Retinal pigment epithelial cell (primary cell): ENCODE results near the gene TUB.

Experiments
- DNase-seq: peaks from one replicate; pipeline ENCODE4 v3.0.0-alpha.2; 2010; ENCODE audit warnings: low read depth
- H3K4me3 ChIP-seq: 2 replicates; pipeline ENCODE4 v1.5.1; 2011; ENCODE audit warnings: mild to moderate bottlenecking, low read length, control low read depth, moderate library complexity
- CTCF ChIP-seq: conservative IDR thresholded peaks from 2 replicates; pipeline ENCODE4 v1.5.1; 2011; ENCODE audit warnings: low read depth, low read length, control low read depth, inconsistent platforms

Gene TUB

GRCh38 chr11:8095806-8096522 is 15.0 kb downstream of the TUB start:
- no peak for TF ChIP-seq CTCF
- no peak overlapping the region for H3K4me3 ChIP-seq
- no peak for DNase-seq

- TF ChIP-seq CTCF: no peak
- no peak for DNase-seq
These were observed 15.6 kb downstream of the TUB start for GRCh38 chr11:8096575-8096974.

GRCh38 chr11:8097062-8097461 is 16.1 kb downstream of the TUB start:
- TF ChIP-seq CTCF: no peak
- no peak for DNase-seq
- H3K4me3 ChIP-seq: no peak overlapping the region

More at GRCh38 chr11:8096575-8096974, 15.6 kb downstream of the TUB start:
- H3K4me3 ChIP-seq: no peak overlapping the region

- no peak for DNase-seq
- no peak for TF ChIP-seq CTCF
- H3K4me3 ChIP-seq: no peak overlapping the region
These were observed 16.5 kb downstream of the TUB start for GRCh38 chr11:8097468-8097867.

- no peak for DNase-seq
- no peak for TF ChIP-seq CTCF
These were observed 16.9 kb downstream of the TUB start for GRCh38 chr11:8097926-8098325.

GRCh38 chr11:8098361-8098760 is 17.4 kb downstream of the TUB start:
- TF ChIP-seq CTCF: no peak
- DNase-seq: no peak

More at GRCh38 chr11:8097926-8098325, 16.9 kb downstream of the TUB start:
- no peak overlapping the region for H3K4me3 ChIP-seq

GRCh38 chr11:8098879-8099278 is 17.9 kb downstream of the TUB start:
- no peak for DNase-seq
- TF ChIP-seq CTCF: no peak
- no peak overlapping the region for H3K4me3 ChIP-seq

More at GRCh38 chr11:8098361-8098760, 17.4 kb downstream of the TUB start:
- no peak overlapping the region for H3K4me3 ChIP-seq
